A172 (cell line): ENCODE data around the gene CARD9. TPM values are rescaled to one million over a fixed set of nuclear protein-coding genes. Genes with fewer than 3 reads are reported as not detected.
"Not testable (repeated sequence)": the region's sequence is repeated elsewhere in the genome, so short reads cannot be mapped to it uniquely, and the experiment has no call there.

ENCODE experiments used
- DNase-seq: peaks from one replicate; pipeline ENCODE4 v3.0.0-alpha.2; 2015; ENCODE audit warnings: low spot score
- total RNA-seq: library from RNA; depleted of rRNA; stranded (reverse); fragments of >200 nt; shearing (Covaris generic); gene quantifications from 2 replicates; pipeline ENCODE4 v1.2.3, GENCODE V29; 2014; rRNA removed

Gene CARD9
- total RNA-seq, 1 experiment from 2014 or later, result 0.95 TPM

- no peak for DNase-seq
These were observed 50.6 kb downstream of the CARD9 start for GRCh38 chr9:136322756-136323330.

GRCh38 chr9:136321561-136321960 is 51.9 kb downstream of the CARD9 start:
- no peak for DNase-seq

GRCh38 chr9:136320972-136321371 is 52.5 kb downstream of the CARD9 start:
- not testable (repeated sequence) for DNase-seq

GRCh38 chr9:136319955-136320354 is 53.5 kb downstream of the CARD9 start:
- not testable (repeated sequence) for DNase-seq

- DNase-seq, result not testable (repeated sequence)
These were observed 54.2 kb downstream of the CARD9 start for GRCh38 chr9:136319244-136319643.

- no peak for DNase-seq
These were observed 54.7 kb downstream of the CARD9 start for GRCh38 chr9:136318776-136319241.

GRCh38 chr9:136318111-136318775 is 55.2 kb downstream of the CARD9 start:
- no peak for DNase-seq

GRCh38 chr9:136317695-136318094 is 55.8 kb downstream of the CARD9 start:
- no peak for DNase-seq

- DNase-seq, result no peak
These were observed 56.4 kb downstream of the CARD9 start for GRCh38 chr9:136316896-136317676.

- no peak for DNase-seq
These were observed 57.2 kb downstream of the CARD9 start for GRCh38 chr9:136316271-136316751.

GRCh38 chr9:136314944-136315343 is 58.5 kb downstream of the CARD9 start:
- DNase-seq, result no peak

- no peak for DNase-seq
These were observed 59.4 kb downstream of the CARD9 start for GRCh38 chr9:136314056-136314416.

Other genes with a start within 250 kb of the CARD9 start
- gene LHX3, start 168.5 kb downstream of the CARD9 start, total RNA-seq, result not detected in 2 replicates
- gene QSOX2, start 127.9 kb downstream of the CARD9 start, total RNA-seq, result 33.9 and 39.7 TPM in 2 replicates
- 0.05 and 0.07 TPM in 2 replicates for gene CCDC187, start 69.6 kb downstream of the CARD9 start, total RNA-seq
- gene GPSM1, start 46.1 kb downstream of the CARD9 start, total RNA-seq, result 92.9 and 101 TPM in 2 replicates
- gene DNLZ, start 9.9 kb downstream of the CARD9 start, total RNA-seq, result 40.1 and 84.2 TPM in 2 replicates
- 16.9 and 23.8 TPM in 2 replicates for gene SNAPC4, start 26.5 kb upstream of the CARD9 start, total RNA-seq
- 99.2 and 148 TPM in 2 replicates for gene ENTR1, start 36.9 kb upstream of the CARD9 start, total RNA-seq
- 135 and 169 TPM in 2 replicates for gene PMPCA, start 37.0 kb upstream of the CARD9 start, total RNA-seq
- 16.6 and 17.6 TPM in 2 replicates for gene INPP5E, start 66.2 kb upstream of the CARD9 start, total RNA-seq
- gene SEC16A, start 109.4 kb upstream of the CARD9 start, total RNA-seq, result 35.0 and 46.3 TPM in 2 replicates
- 22.2 and 23.3 TPM in 2 replicates for gene NOTCH1, start 172.4 kb upstream of the CARD9 start, total RNA-seq